WI38 (cell line): ENCODE measurements around the gene ATXN2.
A peak's percentile ranks its signal among the peaks of the same experiment; 100 is the strongest.
"Not testable (repeated sequence)": the region's sequence is repeated elsewhere in the genome, so short reads cannot be mapped to it uniquely, and the experiment has no call there.

Source experiments
- H3K4me3 ChIP-seq: 2 replicates; pipeline ENCODE4 v1.5.1; 2011; ENCODE audit warnings: low read depth, mild to moderate bottlenecking, control low read depth, low read length
- CTCF ChIP-seq: IDR thresholded peaks from 2 replicates; pipeline ENCODE4 v1.5.1; 2012; ENCODE audit warnings: low read depth, mild to moderate bottlenecking, control low read depth, low read length

The ATXN2 gene

GRCh38 chr12:111578276-111578970 is 20.7 kb downstream of the ATXN2 start:
- no peak for TF ChIP-seq CTCF
- H3K4me3 ChIP-seq = no peak overlapping the region

GRCh38 chr12:111574797-111575443 is 24.2 kb downstream of the ATXN2 start:
- no peak for TF ChIP-seq CTCF
- H3K4me3 ChIP-seq = no peak overlapping the region

- H3K4me3 ChIP-seq = no peak overlapping the region
- TF ChIP-seq CTCF = no peak
Observed at GRCh38 chr12:111573476-111573875, 25.6 kb downstream of the ATXN2 start.

- no peak for TF ChIP-seq CTCF
- peak overlapping the region; percentile 23 for H3K4me3 ChIP-seq
Observed at GRCh38 chr12:111570084-111570961, 28.8 kb downstream of the ATXN2 start.

GRCh38 chr12:111569363-111570083 is 29.6 kb downstream of the ATXN2 start:
- H3K4me3 ChIP-seq = no peak overlapping the region
- no peak for TF ChIP-seq CTCF

- not testable (repeated sequence) for H3K4me3 ChIP-seq
Observed at GRCh38 chr12:111560844-111561243, 38.3 kb downstream of the ATXN2 start.

- no peak overlapping the region for H3K4me3 ChIP-seq
- no peak for TF ChIP-seq CTCF
Observed at GRCh38 chr12:111558107-111558376, 41.1 kb downstream of the ATXN2 start.
